Pancreas (tissue), 10 donors: ENCODE measurements around the gene KCNG2. TPM values are rescaled to one million over a fixed set of nuclear protein-coding genes. Genes with fewer than 3 reads are reported as not detected.

ENCODE experiments used
- ATAC-seq, 4 donors: fragments of 200-7000 bp; cut with Tn5 transposase; one replicate each; pipeline versions ENCODE4 v1.8.0 to v1.9.1; 2020; ENCODE audit warnings: mild to moderate bottlenecking in 4 of 4, moderate library complexity in 4 of 4
- DNase-seq, 6 donors: peaks; one replicate each; pipeline ENCODE4 v3.0.0-alpha.2; 2020
- FAIRE-seq: peaks from 2 replicates; lab custom pipeline; 2012; peaks lifted over from hg19 to GRCh38; lab: Jason Lieb, UNC
- H3K27ac ChIP-seq, 4 donors: fragments of 200-600 bp; sonication (generic); 1 replicate in 3 of 4; 2 replicates in 1 of 4; pipeline versions ENCODE4 v1.5.0 to v1.8.0; 2020
- H3K27me3 ChIP-seq, 4 donors: fragments of 200-600 bp; one replicate each; pipeline ENCODE4 v1.8.0; 2021
- H3K36me3 ChIP-seq, 3 donors: fragments of 200-600 bp; sonication (generic) in 1 of 3; one replicate each; pipeline versions ENCODE4 v1.5.0 to v1.8.0; 2020 to 2021
- H3K4me1 ChIP-seq, 3 donors: fragments of 200-600 bp; one replicate each; pipeline ENCODE4 v1.8.0; 2021
- H3K4me3 ChIP-seq, 4 donors: fragments of 200-600 bp; sonication (generic) in 2 of 4; one replicate each; pipeline versions ENCODE4 v1.5.0 to v1.8.0; 2020 to 2021
- H3K9me3 ChIP-seq, 4 donors: fragments of 200-600 bp; one replicate each; pipeline ENCODE4 v1.8.0; 2021
- CTCF ChIP-seq, 4 donors: fragments of 200-600 bp; sonication (generic) in 3 of 4; IDR thresholded peaks; one replicate each; pipeline versions ENCODE4 v1.5.0 to v1.8.0; 2021; ENCODE audit warnings: antibody characterized with exemption in 4 of 4
- WGBS, 2 donors: extraction: QIAGEN DNeasy Blood & Tissue Kit; methylation state at CpG; one replicate each; pipeline ENCODE4 v1.1.7; 2013; 5-methylcytosine and 5-hydroxymethylcytosine counted together
- intact Hi-C, 3 donors: fragments of 100-400 bp; cut with DNase I; formaldehyde crosslinking; loops; one replicate each; pipeline versions ENCODE4 v1.11.1 to v1.14.2; 2022
- polyA plus RNA-seq, 2 donors: library from polyadenylated mRNA; stranded (reverse); fragments of 200-250 nt; gene quantifications; one replicate each; pipeline ENCODE4 v1.2.3, GENCODE V29; 2013
- total RNA-seq, 6 donors: library from RNA; stranded (reverse); fragmentation: NEBNext Ultra II Directional in 4 of 6; extraction: Animal tissue kit (Norgen Biotek cat#: 25700) in 4 of 6; gene quantifications; one replicate each; pipeline versions ENCODE4 v1.2.1 to v1.2.4, GENCODE V29; 2021 to 2023
- donor health status: healthy with polysubstance abuse.
- donor health status: DM: no; HTN: no; CAD: no; lungs with moderate emphysema.
- donor health status: DM: no; HTN: no; CAD: no.
- donor health status: control.
- donor health status: control.
- donor health status: Bipolar disorder and iron deficiency.
- donor health status: DM: yes; HTN: yes; CAD: no.
- donor health status: DM: no; HTN: no; CAD: no.
- donor health status: DM: no; HTN: no; CAD: no.
- donor health status: DM: yes; HTN: yes; CAD: no.

KCNG2 gene
- total and polyA plus RNA-seq, 8 donors, result 0.12 to 0.22 (median 0.13) TPM; not detected in 5

GRCh38 chr18:79764131-79764530 lies 33.6 kb upstream of the KCNG2 start:
- no peaks in the 10 kb centered on the region for H3K9me3 ChIP-seq
- intact Hi-C loops, result no loop called here
- ATAC-seq, result no peak
- no peaks in the 10 kb centered on the region for H3K36me3 ChIP-seq
- no peak overlapping the region for H3K27ac ChIP-seq
- no peak overlapping the region for H3K4me3 ChIP-seq
- no peaks in the 10 kb centered on the region for H3K4me1 ChIP-seq
- no peak for TF ChIP-seq CTCF (IDR thresholded peaks at IDR 0.05)
- WGBS, 2 donors, result 69 to 80% methylated on average over 5 to 6 of the region's 6 CpGs
- H3K27me3 ChIP-seq, result no peaks in the 10 kb centered on the region
- peak in 1 of 6 donors; percentile 17 for DNase-seq
- no peak for FAIRE-seq

GRCh38 chr18:79765491-79766245 lies 32.1 kb upstream of the KCNG2 start:
- TF ChIP-seq CTCF (IDR thresholded peaks at IDR 0.05), result no peak
- Histone ChIP-seq H3K9me3 (no peaks in the 10 kb centered on the region), H3K27ac (no peak overlapping the region), H3K4me1 (no peaks in the 10 kb centered on the region), H3K27me3 (no peaks in the 10 kb centered on the region), H3K36me3 (no peaks in the 10 kb centered on the region), H3K4me3 (no peak overlapping the region)
- DNase-seq (peak in 1 of 6 donors; percentile 18), ATAC-seq (no peak), FAIRE-seq (no peak)
- 54 to 62% methylated on average over 14 of the region's 14 CpGs for WGBS, 2 donors
- intact Hi-C loops, result no loop called here

- no peak for TF ChIP-seq CTCF (IDR thresholded peaks at IDR 0.05)
- Histone ChIP-seq H3K4me3 (no peak overlapping the region), H3K27ac (no peak overlapping the region), H3K9me3 (no peaks in the 10 kb centered on the region), H3K4me1 (no peaks in the 10 kb centered on the region), H3K27me3 (no peaks in the 10 kb centered on the region), H3K36me3 (no peaks in the 10 kb centered on the region)
- WGBS, 2 donors, result 52 to 60% methylated on average over 16 of the region's 16 CpGs
- intact Hi-C loops, result no loop called here
- peak in 1 of 6 donors; percentile 27 for DNase-seq
- ATAC-seq, result no peak
- no peak for FAIRE-seq
Measured at GRCh38 chr18:79766308-79766707, 31.4 kb upstream of the KCNG2 start.

GRCh38 chr18:79768745-79769144 lies 29.0 kb upstream of the KCNG2 start:
- no peak for DNase-seq
- Histone ChIP-seq H3K4me3 (no peak overlapping the region), H3K9me3 (no peaks in the 10 kb centered on the region), H3K36me3 (no peaks in the 10 kb centered on the region), H3K4me1 (no peaks in the 10 kb centered on the region), H3K27ac (no peak overlapping the region), H3K27me3 (no peaks in the 10 kb centered on the region)
- no peak for TF ChIP-seq CTCF (IDR thresholded peaks at IDR 0.05)
- intact Hi-C loops, result no loop called here
- no peak for FAIRE-seq
- whole genome bisulfite sequencing, 2 donors, result 39 to 50% methylated on average over 3 of the region's 3 CpGs
- ATAC-seq, result no peak
